OCI-LY7 (cell line): ENCODE results near the gene NTMT1.

ENCODE experiments used
- EZH2phosphoT487 ChIP-seq: fragments of 200-600 bp; sonication (generic); IDR thresholded peaks from 2 replicates; pipeline ENCODE4 v1.6.1; 2018; ENCODE audit warnings: low read depth, borderline replicate concordance, mild to moderate bottlenecking, mixed run types, antibody characterized with exemption, low read length, moderate library complexity, mixed read lengths
- TF ChIP-seq, protein P1 (sequence below): fragments of 200-600 bp; sonication (generic); conservative IDR thresholded peaks from 2 replicates; pipeline ENCODE4 v1.5.1; 2014; ENCODE audit warnings: mild to moderate bottlenecking, antibody characterized with exemption, low read length, moderate library complexity, mixed read lengths

DNA sequence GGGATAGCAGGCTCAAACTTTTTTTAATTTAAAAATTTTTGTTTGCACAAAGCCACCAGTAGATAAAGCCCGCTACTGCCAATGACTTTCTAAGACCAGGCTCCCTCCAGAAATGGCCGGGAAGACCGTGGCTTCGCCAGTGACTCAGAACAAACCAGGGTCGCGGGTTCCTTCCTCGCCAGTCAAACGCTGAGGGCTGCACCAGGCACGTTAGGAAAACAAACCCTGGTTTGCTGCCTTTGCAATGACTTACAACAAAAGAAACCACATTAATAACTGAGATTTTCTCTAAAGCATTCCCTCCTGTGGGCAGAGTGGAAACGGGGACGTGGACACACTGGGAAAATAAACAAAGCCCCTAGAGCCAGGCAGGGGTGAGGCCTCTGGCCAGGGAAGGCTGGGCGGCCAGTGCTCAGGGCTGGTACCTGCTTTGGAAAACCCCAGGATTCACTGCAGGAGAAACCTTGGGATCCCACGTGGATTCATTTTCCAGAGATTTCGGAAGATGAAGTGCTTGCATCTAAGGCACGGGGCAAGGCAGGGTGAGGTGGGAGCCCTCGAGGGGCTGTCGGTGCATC lies 43.3 kb downstream of the NTMT1 start:
- TF ChIP-seq, protein P1, sequence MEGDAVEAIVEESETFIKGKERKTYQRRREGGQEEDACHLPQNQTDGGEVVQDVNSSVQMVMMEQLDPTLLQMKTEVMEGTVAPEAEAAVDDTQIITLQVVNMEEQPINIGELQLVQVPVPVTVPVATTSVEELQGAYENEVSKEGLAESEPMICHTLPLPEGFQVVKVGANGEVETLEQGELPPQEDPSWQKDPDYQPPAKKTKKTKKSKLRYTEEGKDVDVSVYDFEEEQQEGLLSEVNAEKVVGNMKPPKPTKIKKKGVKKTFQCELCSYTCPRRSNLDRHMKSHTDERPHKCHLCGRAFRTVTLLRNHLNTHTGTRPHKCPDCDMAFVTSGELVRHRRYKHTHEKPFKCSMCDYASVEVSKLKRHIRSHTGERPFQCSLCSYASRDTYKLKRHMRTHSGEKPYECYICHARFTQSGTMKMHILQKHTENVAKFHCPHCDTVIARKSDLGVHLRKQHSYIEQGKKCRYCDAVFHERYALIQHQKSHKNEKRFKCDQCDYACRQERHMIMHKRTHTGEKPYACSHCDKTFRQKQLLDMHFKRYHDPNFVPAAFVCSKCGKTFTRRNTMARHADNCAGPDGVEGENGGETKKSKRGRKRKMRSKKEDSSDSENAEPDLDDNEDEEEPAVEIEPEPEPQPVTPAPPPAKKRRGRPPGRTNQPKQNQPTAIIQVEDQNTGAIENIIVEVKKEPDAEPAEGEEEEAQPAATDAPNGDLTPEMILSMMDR: no peak
- no peak for TF ChIP-seq EZH2phosphoT487
